Bronchial epithelial cell (primary cell): ENCODE measurements around the gene LGALS8. TPM values are rescaled to one million over a fixed set of nuclear protein-coding genes. Genes with fewer than 3 reads are reported as not detected.
A peak's percentile ranks its signal among the peaks of the same experiment; 100 is the strongest.
"Not testable (repeated sequence)": the region's sequence is repeated elsewhere in the genome, so short reads cannot be mapped to it uniquely, and the experiment has no call there.

Experiments used
- DNase-seq: peaks from one replicate; pipeline ENCODE4 v3.0.0-alpha.2; 2010; ENCODE audit warnings: low read depth
- FAIRE-seq: peaks from 2 replicates; lab custom pipeline; 2011; peaks lifted over from hg19 to GRCh38; lab: Jason Lieb, UNC
- H3K27me3 ChIP-seq: 2 replicates; pipeline ENCODE4 v1.5.1; 2011; ENCODE audit warnings: low read length; ENCODE audit not compliant: control insufficient read depth, insufficient read depth
- H3K36me3 ChIP-seq: 2 replicates; pipeline ENCODE4 v1.5.1; 2011; ENCODE audit warnings: low read length; ENCODE audit not compliant: control insufficient read depth, insufficient read depth
- H3K4me3 ChIP-seq: 2 replicates; pipeline ENCODE4 v1.5.1; 2011; ENCODE audit warnings: mild to moderate bottlenecking, low read depth, low read length, control low read depth
- CTCF ChIP-seq: IDR thresholded peaks from 2 replicates; pipeline ENCODE4 v1.5.1; 2011; ENCODE audit warnings: mild to moderate bottlenecking, moderate library complexity, low read length, control low read depth, inconsistent platforms; ENCODE audit not compliant: insufficient read depth, severe bottlenecking
- total RNA-seq: library from RNA; depleted of rRNA; stranded (reverse); fragments of >200 nt; gene quantifications from 2 replicates; pipeline ENCODE4 v1.2.1, GENCODE V29; 2014

Gene LGALS8
- total RNA-seq, 1 donor from 2014 or later, result 49.2 TPM

- no peak for TF ChIP-seq CTCF
- DNase-seq (no peak), FAIRE-seq (no peak)
- Histone ChIP-seq H3K36me3 (no peaks in the 10 kb centered on the region), H3K27me3 (no peaks in the 10 kb centered on the region), H3K4me3 (no peak overlapping the region)
Observed at GRCh38 chr1:236495467-236496112, 28.2 kb upstream of the LGALS8 start.

GRCh38 chr1:236497908-236498307 is 25.9 kb upstream of the LGALS8 start:
- FAIRE-seq, result no peak
- no peak overlapping the region for H3K4me3 ChIP-seq
- no peak for TF ChIP-seq CTCF

GRCh38 chr1:236501093-236501492 is 22.7 kb upstream of the LGALS8 start:
- FAIRE-seq (no peak), DNase-seq (no peak)
- Histone ChIP-seq H3K4me3 (no peak overlapping the region), H3K36me3 (no peaks in the 10 kb centered on the region), H3K27me3 (no peaks in the 10 kb centered on the region)
- TF ChIP-seq CTCF, result no peak

More at GRCh38 chr1:236497908-236498307, 25.9 kb upstream of the LGALS8 start:
- Histone ChIP-seq H3K36me3 (no peaks in the 10 kb centered on the region), H3K27me3 (no peaks in the 10 kb centered on the region)
- DNase-seq, result no peak

- no peak for TF ChIP-seq CTCF
- no peaks in the 10 kb centered on the region for H3K36me3 ChIP-seq
- no peak overlapping the region for H3K4me3 ChIP-seq
- DNase-seq (peak; percentile 49), FAIRE-seq (no peak)
- H3K27me3 ChIP-seq, result no peaks in the 10 kb centered on the region
Observed at GRCh38 chr1:236502579-236502971, 21.2 kb upstream of the LGALS8 start.

GRCh38 chr1:236502972-236503639 is 20.7 kb upstream of the LGALS8 start:
- no peak for FAIRE-seq
- DNase-seq, result peak; percentile 80
- Histone ChIP-seq H3K4me3 (peak overlapping the region; percentile 16), H3K27me3 (no peaks in the 10 kb centered on the region), H3K36me3 (no peaks in the 10 kb centered on the region)
- no peak for TF ChIP-seq CTCF

- not testable (repeated sequence) for FAIRE-seq, H3K36me3 ChIP-seq, H3K27me3 ChIP-seq, H3K4me3 ChIP-seq, DNase-seq
Observed at GRCh38 chr1:236504338-236504737, 19.4 kb upstream of the LGALS8 start.
